ENCODE results near the gene NRXN2.

DNA sequence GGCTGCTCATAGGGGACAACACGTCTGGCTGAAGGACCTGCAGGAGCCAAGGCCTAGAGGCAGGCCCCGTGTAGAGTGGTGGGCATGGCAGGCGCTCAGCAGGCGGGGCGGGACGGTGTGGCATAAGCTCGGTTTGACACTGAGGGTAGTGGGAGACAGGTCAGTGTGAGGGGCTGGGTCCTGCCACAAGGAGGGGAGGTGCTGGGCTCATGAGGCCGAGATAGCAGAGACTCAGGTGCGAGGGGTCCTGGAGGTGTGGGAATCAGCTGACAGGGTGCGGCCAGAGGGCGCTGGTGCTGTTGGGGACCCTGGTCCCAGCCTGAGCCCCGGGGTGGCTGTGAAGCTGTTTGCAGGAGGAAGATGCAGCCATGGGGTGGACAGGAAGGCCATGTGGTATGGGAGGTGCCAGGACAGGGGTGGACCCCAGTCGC is 125.3 kb downstream of the NRXN2 start:
- TF ChIP-seq EZH2 (IDR thresholded peaks at IDR 0.05; ENCODE audit: insufficient read depth, poor library complexity, severe bottlenecking): no peak
- TF ChIP-seq EZH2phosphoT487 (IDR thresholded peaks at IDR 0.05; ENCODE audit: insufficient read depth, low read depth): no peak

Measured in GM23248 (cell line).